Pancreas (tissue), 10 donors: ENCODE data around the gene STK38L. TPM values are rescaled to one million over a fixed set of nuclear protein-coding genes. Genes with fewer than 3 reads are reported as not detected.

Source experiments
- ATAC-seq, 4 donors: fragments of 200-7000 bp; cut with Tn5 transposase; one replicate each; pipeline versions ENCODE4 v1.8.0 to v1.9.1; 2020; ENCODE audit warnings: mild to moderate bottlenecking in 4 of 4, moderate library complexity in 4 of 4
- DNase-seq, 6 donors: peaks; one replicate each; pipeline ENCODE4 v3.0.0-alpha.2; 2020
- FAIRE-seq: peaks from 2 replicates; lab custom pipeline; 2012; peaks lifted over from hg19 to GRCh38; lab: Jason Lieb, UNC
- H3K27ac ChIP-seq, 4 donors: fragments of 200-600 bp; sonication (generic); 1 replicate in 3 of 4; 2 replicates in 1 of 4; pipeline versions ENCODE4 v1.5.0 to v1.8.0; 2020
- H3K27me3 ChIP-seq, 4 donors: fragments of 200-600 bp; one replicate each; pipeline ENCODE4 v1.8.0; 2021
- H3K36me3 ChIP-seq, 3 donors: fragments of 200-600 bp; sonication (generic) in 1 of 3; one replicate each; pipeline versions ENCODE4 v1.5.0 to v1.8.0; 2020 to 2021
- H3K4me1 ChIP-seq, 3 donors: fragments of 200-600 bp; one replicate each; pipeline ENCODE4 v1.8.0; 2021
- H3K4me3 ChIP-seq, 4 donors: fragments of 200-600 bp; sonication (generic) in 2 of 4; one replicate each; pipeline versions ENCODE4 v1.5.0 to v1.8.0; 2020 to 2021
- H3K9me3 ChIP-seq, 4 donors: fragments of 200-600 bp; one replicate each; pipeline ENCODE4 v1.8.0; 2021
- CTCF ChIP-seq, 4 donors: fragments of 200-600 bp; sonication (generic) in 3 of 4; IDR thresholded peaks; one replicate each; pipeline versions ENCODE4 v1.5.0 to v1.8.0; 2021; ENCODE audit warnings: antibody characterized with exemption in 4 of 4
- WGBS, 2 donors: extraction: QIAGEN DNeasy Blood & Tissue Kit; methylation state at CpG; one replicate each; pipeline ENCODE4 v1.1.7; 2013; 5-methylcytosine and 5-hydroxymethylcytosine counted together
- intact Hi-C, 3 donors: fragments of 100-400 bp; cut with DNase I; formaldehyde crosslinking; loops; one replicate each; pipeline versions ENCODE4 v1.11.1 to v1.14.2; 2022
- polyA plus RNA-seq, 2 donors: library from polyadenylated mRNA; stranded (reverse); fragments of 200-250 nt; gene quantifications; one replicate each; pipeline ENCODE4 v1.2.3, GENCODE V29; 2013
- total RNA-seq, 6 donors: library from RNA; stranded (reverse); fragmentation: NEBNext Ultra II Directional in 4 of 6; extraction: Animal tissue kit (Norgen Biotek cat#: 25700) in 4 of 6; gene quantifications; one replicate each; pipeline versions ENCODE4 v1.2.1 to v1.2.4, GENCODE V29; 2021 to 2023
- donor health status: healthy with polysubstance abuse.
- donor health status: DM: no; HTN: no; CAD: no; lungs with moderate emphysema.
- donor health status: DM: no; HTN: no; CAD: no.
- donor health status: control.
- donor health status: control.
- donor health status: Bipolar disorder and iron deficiency.
- donor health status: DM: yes; HTN: yes; CAD: no.
- donor health status: DM: no; HTN: no; CAD: no.
- donor health status: DM: no; HTN: no; CAD: no.
- donor health status: DM: yes; HTN: yes; CAD: no.

The STK38L gene
- total and polyA plus RNA-seq, 8 donors = 6.3 to 49.9 (median 12.0) TPM

DNA sequence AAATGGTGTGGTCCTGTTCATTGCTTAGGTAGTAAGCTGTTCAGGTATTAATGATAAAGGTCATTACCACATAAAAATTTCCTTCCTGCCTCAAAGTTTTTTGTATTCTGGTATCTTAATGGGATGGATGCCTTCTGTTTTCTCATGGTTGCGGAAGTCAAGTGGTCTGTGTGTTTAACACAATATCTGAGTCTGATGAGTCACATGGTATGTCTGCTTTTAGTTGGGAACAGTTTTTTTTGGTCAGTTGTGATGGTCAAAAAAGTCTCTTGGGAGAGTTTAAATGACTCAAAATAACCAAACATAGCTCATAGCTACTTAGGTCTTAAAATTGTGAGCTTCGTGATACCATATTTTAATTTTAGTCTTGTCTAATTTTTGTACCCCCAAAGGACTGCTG lies 40.7 kb downstream of the STK38L start:
- no peak for FAIRE-seq
- DNase-seq = no peak
- TF ChIP-seq CTCF (IDR thresholded peaks at IDR 0.05) = no peak
- no peaks in the 10 kb centered on the region for H3K27me3 ChIP-seq
- H3K27ac ChIP-seq = peak overlapping the region in 2 of 4 donors; percentile 15 to 50
- H3K4me1 ChIP-seq = peaks cover 28 to 36% (median 34%) of the 10 kb centered on the region in 3 donors
- intact Hi-C loops = no loop called here
- H3K4me3 ChIP-seq = no peak overlapping the region
- no peaks in the 10 kb centered on the region for H3K36me3 ChIP-seq
- peak in 3 of 4 donors; percentile 37 to 57 (median 41) for ATAC-seq
- H3K9me3 ChIP-seq = no peaks in the 10 kb centered on the region
- WGBS, 2 donors = 78 to 84% methylated on average over 2 of the region's 2 CpGs

DNA sequence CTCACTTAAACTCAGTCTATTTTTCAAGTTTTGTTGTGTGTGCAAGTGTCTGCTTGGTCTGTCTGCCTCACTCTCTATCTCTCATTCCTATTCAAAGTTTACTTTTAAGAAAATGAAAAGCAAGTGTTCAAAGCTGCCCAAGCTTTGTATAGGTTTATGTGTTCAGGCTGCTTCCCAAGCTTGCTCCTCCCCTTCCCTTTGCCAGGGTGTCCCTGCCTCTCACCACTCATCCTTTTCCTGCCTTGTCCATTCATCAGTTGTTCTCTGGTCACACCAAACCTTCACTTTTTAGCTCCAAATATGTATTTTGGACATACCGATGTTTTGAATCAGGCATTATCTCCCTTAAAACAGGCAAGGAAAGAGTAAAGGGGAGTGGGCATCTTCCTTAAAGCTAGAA lies 41.3 kb downstream of the STK38L start:
- Histone ChIP-seq H3K9me3 (no peaks in the 10 kb centered on the region), H3K27me3 (no peaks in the 10 kb centered on the region), H3K27ac (peak overlapping the region in 1 of 4 donors; percentile 50), H3K4me1 (peaks cover 28 to 36% (median 34%) of the 10 kb centered on the region in 3 donors), H3K36me3 (no peaks in the 10 kb centered on the region), H3K4me3 (no peak overlapping the region)
- intact Hi-C loops = no loop called here
- WGBS, 2 donors = 65 to 70% methylated on average over 1 of the region's 1 CpG
- no peak for TF ChIP-seq CTCF (IDR thresholded peaks at IDR 0.05)
- FAIRE-seq (no peak), DNase-seq (no peak), ATAC-seq (peak in 1 of 4 donors; percentile 46)

DNA sequence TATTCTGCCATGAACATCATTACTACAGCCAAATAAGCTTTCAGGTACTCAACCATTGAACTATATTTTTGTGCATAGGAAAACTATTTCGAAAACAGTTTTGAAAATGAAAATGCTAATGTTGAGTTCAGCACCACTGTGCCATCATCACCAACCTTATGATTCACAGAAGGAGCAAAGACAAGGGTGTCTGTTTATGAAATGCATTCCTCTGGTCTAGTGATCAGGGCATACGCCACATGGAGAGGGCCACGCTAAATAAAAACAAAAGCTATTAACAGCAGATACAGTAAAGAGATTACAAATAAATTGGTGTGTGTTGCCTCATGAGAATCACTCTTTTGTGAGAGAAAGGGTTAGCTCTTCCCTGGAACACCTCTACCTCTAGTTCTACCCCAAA lies 45.3 kb downstream of the STK38L start:
- no peak for ATAC-seq
- H3K4me3 ChIP-seq = no peak overlapping the region
- no peaks in the 10 kb centered on the region for H3K9me3 ChIP-seq
- WGBS, 2 donors = 97% methylated on average over 3 of the region's 3 CpGs
- H3K27ac ChIP-seq = peak overlapping the region in 1 of 4 donors; percentile 71
- no peak for FAIRE-seq
- H3K36me3 ChIP-seq = no peaks in the 10 kb centered on the region
- no peaks in the 10 kb centered on the region for H3K27me3 ChIP-seq
- H3K4me1 ChIP-seq = peaks cover 19 to 63% (median 55%) of the 10 kb centered on the region in 3 donors
- intact Hi-C loops = no loop called here
- no peak for TF ChIP-seq CTCF (IDR thresholded peaks at IDR 0.05)
- DNase-seq = no peak

- 36 to 48% methylated on average over 4 of the region's 4 CpGs for WGBS, 2 donors
- TF ChIP-seq CTCF (IDR thresholded peaks at IDR 0.05) = no peak
- no peaks in the 10 kb centered on the region for H3K36me3 ChIP-seq
- no peak for ATAC-seq
- H3K27me3 ChIP-seq = no peaks in the 10 kb centered on the region
- intact Hi-C loops = no loop called here
- no peak overlapping the region for H3K4me3 ChIP-seq
- no peak for DNase-seq
- H3K27ac ChIP-seq = peak overlapping the region in 2 of 4 donors; percentile 59 to 71
- no peak for FAIRE-seq
- H3K9me3 ChIP-seq = no peaks in the 10 kb centered on the region
- H3K4me1 ChIP-seq = peaks cover 14 to 59% (median 57%) of the 10 kb centered on the region in 3 donors
These were observed 46.5 kb downstream of the STK38L start for GRCh38 chr12:27290501-27291168.

- intact Hi-C loops = no loop called here
- H3K27me3 ChIP-seq = no peaks in the 10 kb centered on the region
- TF ChIP-seq CTCF (IDR thresholded peaks at IDR 0.05) = no peak
- peak overlapping the region in 2 of 4 donors; percentile 59 to 71 for H3K27ac ChIP-seq
- FAIRE-seq (no peak), DNase-seq (no peak), ATAC-seq (peak; percentile 36 to 58 (median 54))
- H3K9me3 ChIP-seq = no peaks in the 10 kb centered on the region
- peaks cover 14 to 59% (median 51%) of the 10 kb centered on the region in 3 donors for H3K4me1 ChIP-seq
- no peaks in the 10 kb centered on the region for H3K36me3 ChIP-seq
- H3K4me3 ChIP-seq = no peak overlapping the region
- 10 to 12% methylated on average over 1 of the region's 1 CpG for WGBS, 2 donors
These were observed 47.8 kb downstream of the STK38L start for GRCh38 chr12:27291862-27292261.
